HG03460 (cell line): Measurements from ENCODE around the gene ETV3L.
A peak's percentile ranks its signal among the peaks of the same experiment; 100 is the strongest.

Experiments used
- ATAC-seq: cut with Tn5 transposase; IDR thresholded peaks from one replicate; pipeline ENCODE4 v1.9.1; 2021; ENCODE audit not compliant: unreplicated experiment

ETV3L gene

DNA sequence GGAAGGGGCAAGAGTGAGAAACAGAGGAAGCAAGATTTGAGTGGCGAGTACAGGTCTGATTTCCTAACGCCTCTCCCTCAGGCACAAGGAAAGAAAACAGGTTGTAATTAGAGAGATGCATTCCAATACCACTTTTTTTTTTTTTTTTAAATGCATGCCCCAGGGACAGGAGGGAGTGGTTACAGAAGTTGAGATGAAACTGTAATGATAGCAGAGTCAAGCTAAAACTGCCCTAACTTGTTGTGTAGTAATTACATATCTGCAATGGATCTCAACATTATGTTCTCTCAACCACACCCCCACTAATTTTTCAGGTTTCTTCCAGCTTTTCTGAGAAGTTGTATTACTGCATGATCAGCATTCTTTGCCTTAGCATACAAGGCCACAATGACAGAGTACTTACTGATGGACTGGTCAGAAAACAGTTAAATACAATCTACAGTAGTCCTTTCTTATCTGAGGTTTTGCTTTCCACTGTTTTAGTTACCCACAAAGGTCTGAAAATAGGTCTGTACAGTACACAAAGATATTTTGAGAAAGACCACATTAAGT is 33.1 kb upstream of the ETV3L start:
- no peak for ATAC-seq

DNA sequence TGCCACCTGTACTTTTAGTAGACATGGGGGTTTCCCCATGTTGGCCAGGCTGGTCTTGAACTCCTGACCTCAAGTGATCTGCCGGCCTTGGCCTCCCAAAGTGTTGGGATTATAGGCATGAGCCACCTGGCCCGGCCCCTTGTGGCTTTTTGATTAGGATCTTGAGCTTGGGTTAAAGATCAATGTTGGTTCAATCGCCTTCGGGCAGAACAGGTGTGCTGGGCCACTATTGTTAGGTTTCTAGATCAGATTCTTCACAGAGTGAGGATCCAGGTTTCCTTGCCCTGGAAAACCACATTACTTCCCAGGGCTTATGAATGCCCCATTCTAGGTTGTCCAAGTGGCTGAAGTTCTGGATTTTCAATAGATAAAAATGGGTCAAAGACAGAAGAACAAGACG is 32.5 kb upstream of the ETV3L start:
- no peak for ATAC-seq

DNA sequence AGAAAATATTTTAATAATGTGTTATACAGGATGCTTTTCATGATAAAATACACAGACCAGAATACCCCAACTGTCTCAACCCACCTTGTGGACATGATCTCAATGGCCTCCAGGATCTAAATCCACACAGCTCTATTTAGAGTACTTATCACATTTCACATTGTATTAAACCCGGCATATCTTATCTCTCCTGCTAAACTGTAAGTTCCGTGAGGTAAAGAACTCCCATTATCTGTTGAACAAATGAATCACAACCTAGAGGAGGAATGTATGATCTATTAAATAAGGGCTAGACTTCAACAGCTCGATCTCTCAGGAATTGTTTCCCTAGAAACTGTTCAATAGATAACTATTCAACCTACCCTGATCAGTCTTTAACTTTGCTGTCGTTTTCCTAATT is 31.7 kb upstream of the ETV3L start:
- ATAC-seq = no peak

DNA sequence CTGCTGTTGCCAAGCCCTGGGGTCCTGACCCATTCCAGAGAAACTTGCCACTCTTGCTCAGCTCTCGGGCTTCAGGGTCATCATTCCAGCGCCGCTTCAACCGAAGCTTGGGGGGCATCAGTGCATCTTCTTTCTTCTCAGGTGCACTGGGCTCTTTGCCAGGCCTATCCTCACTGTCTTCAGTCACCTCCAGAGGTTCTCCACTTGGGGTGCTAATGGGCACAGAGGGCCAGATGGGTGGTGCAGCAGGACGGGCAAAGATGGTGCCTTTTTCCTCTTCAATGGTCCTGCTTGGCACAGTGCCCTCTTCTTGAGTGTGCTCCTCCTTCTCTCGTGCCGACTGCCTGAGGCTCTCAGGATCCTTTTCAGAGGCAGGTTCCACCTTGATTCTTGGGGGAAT is 25.2 kb upstream of the ETV3L start:
- no peak for ATAC-seq

DNA sequence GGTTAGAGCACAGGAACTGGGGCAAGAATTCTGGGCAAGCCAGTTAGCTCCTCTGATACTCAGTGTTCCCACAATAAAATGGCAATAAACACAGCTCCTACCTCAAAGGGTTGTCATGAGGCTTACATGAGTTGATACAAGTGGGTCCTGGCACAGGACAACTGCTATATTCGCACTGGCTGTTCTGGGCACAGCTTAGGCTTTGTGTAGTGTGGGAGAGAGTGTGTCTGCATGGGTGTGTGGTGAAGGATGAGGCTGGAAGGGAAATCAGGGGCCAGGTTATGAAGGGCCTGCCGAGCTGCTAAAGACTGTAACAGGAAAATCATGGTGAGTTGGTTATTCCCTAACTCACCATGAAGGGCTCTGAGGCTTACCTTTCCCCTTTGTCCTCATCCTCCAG is 19.8 kb upstream of the ETV3L start:
- ATAC-seq = no peak

DNA sequence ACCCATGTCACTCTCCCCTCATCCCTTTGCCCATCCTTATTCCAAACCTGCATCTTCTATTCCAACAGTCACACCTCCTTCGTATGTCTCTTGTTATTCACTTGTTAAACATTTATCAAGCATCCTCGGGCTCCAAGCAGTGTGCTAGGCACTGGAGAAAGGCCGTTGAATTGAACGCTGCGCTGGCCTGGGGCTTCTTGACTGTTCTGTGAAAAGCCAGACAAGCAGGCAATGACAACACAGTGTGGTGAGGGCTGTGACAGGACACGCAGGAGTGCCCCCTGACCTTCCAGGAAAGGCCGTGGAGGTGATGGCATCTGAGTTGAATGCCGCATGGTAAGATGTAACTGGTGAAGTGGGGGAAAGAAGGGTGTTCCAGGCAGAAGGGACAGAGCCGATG is 19.4 kb upstream of the ETV3L start:
- no peak for ATAC-seq

DNA sequence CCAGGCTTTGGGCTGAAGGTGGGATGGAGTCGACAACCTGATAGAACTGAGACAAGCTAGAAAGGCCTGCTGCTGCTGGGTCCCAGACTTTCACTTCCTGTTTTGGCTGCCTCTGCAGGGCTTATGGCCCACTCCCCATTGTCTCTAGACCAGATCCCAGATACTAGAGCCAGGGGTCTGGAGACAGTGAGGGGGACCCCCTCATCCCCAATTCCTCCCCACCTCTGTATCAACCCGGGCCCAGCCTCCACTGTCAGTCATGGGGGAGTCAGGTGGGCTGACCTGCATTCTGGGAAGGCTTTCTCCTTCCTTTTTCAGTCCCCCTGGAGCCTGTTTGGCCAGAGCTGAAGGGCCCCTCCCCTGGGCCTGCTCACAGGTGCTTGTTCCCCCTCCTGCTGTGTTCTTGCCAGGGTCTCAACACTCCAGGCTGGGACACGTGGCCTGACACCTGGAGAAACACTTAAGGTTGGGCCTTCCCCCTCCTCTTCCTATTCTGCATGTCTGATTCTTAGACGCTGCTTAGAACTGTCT is 18.0 kb upstream of the ETV3L start:
- ATAC-seq = peak; percentile 65

DNA sequence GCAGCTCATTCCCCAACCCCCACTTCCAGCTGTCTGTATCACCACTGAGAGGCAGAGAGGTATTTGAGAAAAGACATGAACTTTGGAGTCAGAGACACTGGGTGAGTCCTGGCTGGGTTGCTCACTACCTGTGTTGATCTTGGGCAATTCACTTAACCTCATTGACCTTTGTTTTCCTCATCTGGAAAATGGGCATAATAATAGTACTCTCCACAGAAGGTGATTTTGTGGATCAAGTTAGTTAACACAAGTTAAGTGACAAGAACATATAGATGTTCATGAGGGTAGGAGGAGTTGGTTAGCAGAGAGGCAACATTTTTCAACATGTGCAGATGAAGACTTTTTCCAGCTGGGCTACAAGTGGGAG is 17.1 kb upstream of the ETV3L start:
- ATAC-seq = no peak

DNA sequence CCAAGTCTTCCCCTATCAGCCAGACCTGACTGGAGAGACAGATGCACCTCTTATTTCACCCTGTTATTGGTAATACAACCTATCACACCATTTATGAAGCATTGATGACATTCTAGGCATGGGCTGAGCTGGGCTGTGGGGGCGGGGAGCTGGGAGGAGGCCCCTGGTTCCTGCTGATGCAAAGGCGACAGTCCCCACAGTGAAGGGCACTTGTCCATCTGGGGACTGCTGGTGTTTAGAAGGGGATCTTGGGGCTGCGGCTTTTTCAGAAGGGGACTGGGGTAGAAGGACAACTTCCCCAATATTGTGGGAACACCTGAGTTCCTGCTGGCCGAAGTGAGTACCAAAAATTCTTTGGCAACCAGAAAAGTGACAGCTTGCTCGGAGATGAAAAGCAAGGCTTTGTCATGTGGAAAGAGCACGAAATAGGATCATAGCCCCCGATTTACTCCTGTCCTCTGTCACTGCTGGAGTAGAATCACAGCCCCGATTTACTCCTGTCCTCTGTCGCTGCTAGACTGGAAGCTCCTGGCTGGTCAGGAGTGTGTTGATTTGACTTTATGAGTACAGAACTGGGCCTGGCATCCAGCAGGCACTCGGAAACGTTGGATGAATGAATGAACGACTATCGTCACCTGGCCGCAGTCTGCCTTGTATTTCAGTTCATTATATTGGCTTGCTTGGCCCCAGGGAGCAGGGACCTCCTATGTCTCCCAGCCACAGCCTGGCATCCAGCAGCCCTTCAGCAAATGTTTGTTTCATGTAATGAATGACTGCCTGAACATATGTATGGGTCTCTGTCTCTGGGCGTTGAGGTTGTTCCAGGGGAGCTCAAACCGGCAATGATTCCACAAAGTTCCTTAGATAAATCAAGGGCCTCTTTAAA is 16.5 kb upstream of the ETV3L start:
- ATAC-seq = no peak

DNA sequence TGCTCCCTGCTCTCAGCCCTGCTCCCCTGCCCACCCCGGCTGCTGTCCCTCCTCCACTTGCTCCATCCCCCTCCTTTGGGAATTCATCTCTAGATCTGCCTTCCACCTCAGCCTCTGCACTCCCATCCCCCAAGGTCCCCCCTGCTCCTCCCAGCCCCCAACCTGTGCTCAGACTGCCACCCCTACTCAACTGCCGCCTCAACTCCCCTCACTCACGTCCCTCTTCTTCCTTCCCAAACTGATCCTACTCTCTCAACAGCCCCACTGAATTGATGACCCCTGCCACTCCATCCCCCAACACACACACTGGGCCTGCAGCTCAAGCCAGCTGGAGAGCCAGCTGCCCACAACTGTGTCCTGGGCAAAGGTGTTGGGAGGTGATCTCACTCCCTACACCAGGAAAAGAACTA is 15.8 kb upstream of the ETV3L start:
- ATAC-seq = no peak

DNA sequence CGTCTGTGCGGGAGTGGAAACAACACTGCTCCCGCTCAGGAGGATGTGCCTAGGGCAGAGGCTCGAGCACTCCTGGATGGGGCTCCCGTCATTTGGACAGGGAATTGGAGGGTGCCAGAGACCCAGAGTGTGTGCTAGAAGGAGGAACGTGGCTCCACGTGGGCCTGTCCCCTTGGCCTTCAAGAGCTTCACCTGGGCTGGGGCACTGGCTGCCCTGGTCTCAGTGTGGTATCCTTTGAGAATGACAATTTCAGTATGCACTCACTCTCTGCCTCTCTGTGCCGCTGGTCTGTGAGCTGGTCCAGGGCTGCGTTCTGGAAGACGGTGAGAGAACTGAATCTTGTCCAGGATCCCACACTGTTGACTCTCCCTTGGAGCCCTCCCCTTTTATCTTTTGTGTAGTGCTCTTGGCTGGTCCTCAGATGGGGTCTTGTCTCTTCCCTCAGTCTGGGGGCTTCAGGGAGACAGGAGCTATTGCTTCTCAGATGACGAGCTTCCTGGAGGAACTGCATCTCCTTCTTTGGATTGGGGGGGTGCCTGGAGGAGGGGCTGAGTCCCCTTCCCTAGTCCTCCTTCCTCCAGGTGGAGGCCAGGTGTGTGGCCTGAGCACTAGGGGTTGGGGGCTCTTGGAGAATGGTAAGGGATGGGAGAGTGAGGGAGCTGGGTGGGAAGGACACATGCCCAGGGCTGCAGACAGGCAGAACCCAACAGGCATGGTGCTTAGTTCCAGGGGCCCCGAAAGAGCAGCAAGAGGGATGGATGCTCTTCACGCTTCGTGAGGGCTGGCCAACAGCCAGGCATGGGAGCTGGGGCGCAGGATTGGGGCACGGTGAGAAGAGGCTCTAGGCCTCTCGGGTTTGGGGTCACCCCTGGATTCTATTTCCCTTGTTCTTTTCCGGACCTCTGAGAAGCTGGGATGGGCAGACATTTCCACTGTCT is 14.8 kb upstream of the ETV3L start:
- no peak for ATAC-seq

DNA sequence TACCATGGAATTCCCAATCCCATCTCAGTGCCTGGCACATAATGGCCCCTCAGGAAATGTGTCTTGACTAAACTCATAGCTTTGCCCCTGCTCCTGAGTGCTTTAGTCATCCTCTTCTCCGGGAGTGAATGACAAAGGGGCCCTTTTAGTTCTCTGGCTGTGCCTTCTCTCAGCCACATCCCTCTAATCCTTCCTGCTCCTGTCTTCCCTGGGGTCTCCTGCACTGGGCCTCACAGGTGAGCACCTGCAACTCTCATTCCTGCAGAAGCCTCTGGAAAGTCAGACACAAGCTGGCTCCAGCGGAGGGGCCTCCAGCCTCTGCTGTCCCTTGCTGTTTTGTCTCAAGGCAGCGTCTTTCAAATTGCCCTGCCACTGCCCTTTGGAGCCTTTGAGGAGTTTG is 14.0 kb upstream of the ETV3L start:
- no peak for ATAC-seq

DNA sequence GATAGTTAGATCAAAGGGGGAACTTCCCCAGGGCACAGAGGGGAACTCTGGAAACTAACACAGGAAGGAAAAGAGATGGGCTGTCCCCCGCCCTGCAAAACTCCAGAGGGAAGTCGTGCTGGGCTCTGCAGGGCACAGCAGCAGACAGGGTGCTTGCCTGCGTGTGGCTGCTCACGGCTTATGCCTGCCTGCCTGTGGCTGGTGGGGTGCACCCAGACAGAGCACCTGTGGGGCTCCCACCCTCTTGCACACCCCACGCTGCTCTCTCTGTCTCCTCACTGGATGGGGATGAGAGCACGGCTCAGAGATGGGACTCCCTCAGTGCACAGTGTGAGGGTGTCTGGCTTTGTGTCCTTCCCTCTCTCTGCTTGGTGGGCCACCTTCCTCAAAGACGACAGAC is 13.5 kb upstream of the ETV3L start:
- ATAC-seq = no peak

DNA sequence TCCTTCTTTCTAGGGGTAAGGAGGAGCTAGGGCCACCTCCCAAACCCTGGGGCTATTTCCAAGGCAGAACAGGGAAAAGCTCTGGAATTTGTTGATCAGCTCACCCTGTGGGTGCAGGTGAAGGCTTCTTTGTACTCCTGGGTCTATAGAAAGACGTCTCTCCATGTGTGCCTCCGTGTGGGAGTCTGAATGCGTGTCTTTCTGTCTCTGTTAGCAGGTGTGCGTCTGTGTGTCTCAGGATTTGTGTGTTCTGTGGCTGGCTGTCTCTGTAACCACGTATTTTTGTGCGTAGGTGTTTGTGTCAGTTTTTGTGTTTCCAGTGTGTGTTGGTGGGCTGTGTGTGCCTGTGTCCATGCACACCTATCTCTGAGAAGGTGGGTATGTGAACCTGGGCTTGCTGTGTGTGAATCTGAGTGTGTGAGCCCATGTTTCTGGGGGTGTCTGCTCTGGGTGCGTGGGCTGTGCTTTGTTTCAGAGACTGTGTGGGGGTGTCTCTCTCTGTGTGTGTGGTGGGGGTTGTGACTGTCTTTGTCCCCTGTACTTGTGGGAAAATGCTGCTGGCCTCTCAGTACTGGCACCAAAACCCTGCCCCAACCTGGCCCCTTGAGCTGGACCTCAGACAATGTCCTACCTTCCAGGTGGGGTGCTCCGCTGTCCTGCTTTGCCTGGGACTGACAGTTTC is 12.7 kb upstream of the ETV3L start:
- no peak for ATAC-seq

DNA sequence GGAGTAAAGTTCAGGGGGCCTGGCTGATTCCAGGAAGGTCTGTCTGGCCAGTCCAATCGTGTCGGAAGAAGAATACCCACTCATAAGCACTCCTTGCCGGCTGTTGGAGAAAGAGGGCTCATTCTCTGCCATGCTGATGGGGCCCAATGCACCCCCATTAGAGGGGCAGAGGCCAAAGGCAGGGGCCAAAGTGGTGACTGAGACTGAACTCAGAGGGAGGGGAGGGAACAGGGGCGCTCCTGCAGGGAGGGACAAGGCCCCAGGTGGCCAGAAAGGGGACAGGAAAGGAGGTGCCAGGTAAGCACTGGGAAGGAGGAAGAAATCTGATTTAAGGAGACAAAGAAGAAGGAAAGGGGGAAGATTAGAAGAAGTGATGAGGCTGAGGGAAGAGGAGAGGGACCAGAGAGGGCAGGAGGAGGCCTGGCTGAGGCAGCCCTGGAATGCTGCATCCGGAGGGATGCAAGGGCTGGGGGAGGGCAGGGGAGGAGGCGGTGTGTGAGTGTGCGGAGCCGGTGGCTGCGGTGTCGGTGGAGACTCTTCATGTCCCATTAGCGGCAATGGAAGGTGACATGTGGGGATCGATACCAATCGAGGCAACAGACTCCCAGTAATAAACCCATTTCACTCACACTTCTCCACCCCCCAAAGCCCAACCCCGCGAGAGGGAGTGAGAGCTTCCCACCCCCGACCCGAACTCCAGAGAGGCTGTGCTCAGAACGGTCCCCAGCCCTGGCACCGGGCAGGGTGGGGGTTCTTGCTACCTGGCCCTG is 12.0 kb upstream of the ETV3L start:
- ATAC-seq = no peak

DNA sequence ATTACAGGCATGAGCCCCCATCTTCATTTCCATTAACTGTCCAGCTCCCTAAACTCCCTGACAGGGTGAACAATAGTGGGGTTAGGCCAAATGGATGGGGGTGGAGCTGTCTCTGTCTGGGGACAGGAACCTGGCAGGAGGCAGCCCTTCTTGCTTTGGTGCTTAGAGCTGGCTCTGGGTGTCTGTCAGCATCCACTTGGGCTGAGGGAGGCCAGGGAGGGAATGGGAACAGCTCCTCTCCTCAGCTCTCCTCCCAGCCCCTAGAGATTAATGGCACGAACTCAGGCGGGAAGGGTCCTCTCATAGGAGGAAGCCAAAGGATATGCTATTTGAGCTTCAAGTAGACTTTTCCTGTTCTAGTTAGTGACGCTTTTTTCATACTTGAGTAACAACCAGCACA is 11.1 kb upstream of the ETV3L start:
- ATAC-seq = no peak

DNA sequence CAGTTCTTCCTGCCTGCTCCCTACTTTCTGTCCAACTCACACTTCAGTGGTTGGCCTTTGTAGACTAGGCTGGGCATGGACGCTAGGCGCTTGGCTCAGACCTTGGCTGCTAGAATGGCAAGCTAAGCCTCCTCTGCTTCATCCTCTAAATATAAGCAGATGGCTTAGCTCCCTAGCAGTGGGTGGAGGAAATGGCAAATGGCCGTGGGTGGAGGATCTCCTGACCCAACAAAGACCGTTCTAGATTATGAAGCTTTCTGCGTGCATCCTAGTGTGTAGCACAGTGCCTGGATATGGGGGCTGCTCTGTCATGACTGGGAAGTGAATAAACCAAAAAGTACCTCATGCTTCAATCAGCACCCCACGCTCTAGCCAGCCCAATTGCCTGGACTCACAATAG is 10.4 kb upstream of the ETV3L start:
- ATAC-seq = no peak

DNA sequence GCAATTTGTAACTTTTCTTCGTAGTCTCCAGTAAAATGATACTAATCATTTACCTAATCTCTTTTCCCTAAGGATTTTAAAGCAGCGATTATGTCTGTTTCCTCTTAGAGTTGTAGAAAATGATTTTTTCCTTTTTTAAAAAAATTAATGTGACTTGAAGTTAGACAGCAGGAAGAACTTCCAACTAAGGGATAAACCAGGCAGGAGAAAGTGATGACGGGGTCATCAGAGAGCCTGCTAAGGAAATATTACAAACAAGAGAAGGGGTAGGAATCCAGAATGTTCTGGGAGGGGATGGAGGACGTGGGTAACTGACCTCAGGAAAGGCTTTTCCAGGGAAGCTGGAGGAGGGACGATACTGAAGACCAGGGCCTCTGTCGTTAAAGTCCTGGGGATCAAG is 8.8 kb upstream of the ETV3L start:
- no peak for ATAC-seq

DNA sequence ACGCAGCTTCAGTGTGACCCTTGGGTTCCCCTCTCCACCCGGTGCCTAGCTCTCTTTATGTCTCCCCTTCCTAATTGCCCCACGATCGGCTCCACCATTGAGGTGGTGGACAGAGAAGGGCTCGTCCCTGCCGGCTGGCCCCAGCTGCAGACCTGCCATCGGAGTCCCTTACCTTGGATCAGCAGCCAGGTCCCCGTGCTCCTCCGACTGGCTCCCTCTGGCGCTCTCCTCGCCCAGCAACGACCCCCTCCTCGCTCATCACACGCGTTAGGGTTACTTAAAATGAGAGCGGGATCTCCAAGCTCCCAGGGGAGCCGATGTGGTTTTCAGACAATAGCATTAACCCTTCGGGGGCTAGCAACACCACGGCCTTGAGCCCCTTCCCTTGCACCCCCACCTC is 8.1 kb upstream of the ETV3L start:
- no peak for ATAC-seq

DNA sequence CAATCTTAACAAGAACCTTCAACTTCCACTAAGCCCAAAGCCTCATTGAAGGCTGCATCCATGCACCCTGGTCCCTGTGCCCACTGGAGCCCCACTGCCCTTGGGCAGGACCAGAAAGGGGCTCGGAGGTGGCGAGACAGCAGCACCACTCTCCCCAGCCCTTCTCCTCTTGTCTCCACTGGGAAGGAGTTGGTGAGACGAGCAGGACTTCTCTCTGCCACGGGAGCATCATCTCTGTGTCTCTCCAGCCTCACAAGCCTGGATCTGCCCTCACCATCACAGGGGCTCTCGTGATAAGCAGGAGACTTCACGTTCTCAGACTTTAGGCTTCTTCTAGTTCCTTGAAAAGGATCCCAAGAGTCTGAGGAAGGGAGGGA is 7.2 kb upstream of the ETV3L start:
- ATAC-seq = no peak
